ENCODE measurements around the gene UNC45B.
"Not testable (repeated sequence)": the region's sequence is repeated elsewhere in the genome, so short reads cannot be mapped to it uniquely, and the experiment has no call there.

UNC45B gene

GRCh38 chr17:35222452-35222851, 74.8 kb downstream of the UNC45B start:
- H3K4me3 ChIP-seq (ENCODE audit: low read depth, low read length), result no peak overlapping the region
- no peaks in the 10 kb centered on the region for H3K4me1 ChIP-seq (ENCODE audit: control insufficient read depth, insufficient read depth, low read length)
- 0 out of 2 replicates have a peak, but pooled peaks cover 5% of the 10 kb centered on the region for H3K9me3 ChIP-seq (ENCODE audit: control insufficient read depth, insufficient read depth, low read length)
- no peak overlapping the region for H3K27ac ChIP-seq (ENCODE audit: low read depth, low read length)
- H3K9ac ChIP-seq (ENCODE audit: low read depth, low read length), result no peak overlapping the region
- no peaks in the 10 kb centered on the region for H3K27me3 ChIP-seq (ENCODE audit: control insufficient read depth, insufficient read depth, low read length)
- no peaks in the 10 kb centered on the region for H3K36me3 ChIP-seq (ENCODE audit: control insufficient read depth, insufficient read depth, low read length)

- Histone ChIP-seq H3K4me1 (ENCODE audit: control insufficient read depth, insufficient read depth, low read length) (no peaks in the 10 kb centered on the region), H3K36me3 (ENCODE audit: control insufficient read depth, insufficient read depth, low read length) (no peaks in the 10 kb centered on the region), H3K27ac (ENCODE audit: low read depth, low read length) (no peak overlapping the region), H3K27me3 (ENCODE audit: control insufficient read depth, insufficient read depth, low read length) (no peaks in the 10 kb centered on the region), H3K9ac (ENCODE audit: low read depth, low read length) (no peak overlapping the region), H3K9me3 (ENCODE audit: control insufficient read depth, insufficient read depth, low read length) (0 out of 2 replicates have a peak, but pooled peaks cover 5% of the 10 kb centered on the region), H3K4me3 (ENCODE audit: low read depth, low read length) (no peak overlapping the region)
These were observed 76.8 kb downstream of the UNC45B start for GRCh38 chr17:35224436-35224835.

- Histone ChIP-seq H3K27me3 (ENCODE audit: control insufficient read depth, insufficient read depth, low read length) (no peaks in the 10 kb centered on the region), H3K9me3 (ENCODE audit: control insufficient read depth, insufficient read depth, low read length) (0 out of 2 replicates have a peak, but pooled peaks cover 5% of the 10 kb centered on the region), H3K36me3 (ENCODE audit: control insufficient read depth, insufficient read depth, low read length) (no peaks in the 10 kb centered on the region), H3K4me3 (ENCODE audit: low read depth, low read length) (no peak overlapping the region), H3K4me1 (ENCODE audit: control insufficient read depth, insufficient read depth, low read length) (no peaks in the 10 kb centered on the region), H3K9ac (ENCODE audit: low read depth, low read length) (no peak overlapping the region), H3K27ac (ENCODE audit: low read depth, low read length) (no peak overlapping the region)
These were observed 79.9 kb downstream of the UNC45B start for GRCh38 chr17:35227546-35227945.

- no peaks in the 10 kb centered on the region for H3K9me3 ChIP-seq (ENCODE audit: control insufficient read depth, insufficient read depth, low read length)
- no peak overlapping the region for H3K4me3 ChIP-seq (ENCODE audit: low read depth, low read length)
- H3K36me3 ChIP-seq (ENCODE audit: control insufficient read depth, insufficient read depth, low read length), result no peaks in the 10 kb centered on the region
- no peak overlapping the region for H3K9ac ChIP-seq (ENCODE audit: low read depth, low read length)
- no peaks in the 10 kb centered on the region for H3K4me1 ChIP-seq (ENCODE audit: control insufficient read depth, insufficient read depth, low read length)
- no peaks in the 10 kb centered on the region for H3K27me3 ChIP-seq (ENCODE audit: control insufficient read depth, insufficient read depth, low read length)
- H3K27ac ChIP-seq (ENCODE audit: low read depth, low read length), result no peak overlapping the region
These were observed 82.0 kb downstream of the UNC45B start for GRCh38 chr17:35229638-35230037.

GRCh38 chr17:35234315-35234714, 86.7 kb downstream of the UNC45B start:
- not testable (repeated sequence) for H3K4me3 ChIP-seq (ENCODE audit: low read depth, low read length); H3K4me1 ChIP-seq (ENCODE audit: control insufficient read depth, insufficient read depth, low read length); H3K9ac ChIP-seq (ENCODE audit: low read depth, low read length); H3K27me3 ChIP-seq (ENCODE audit: control insufficient read depth, insufficient read depth, low read length); H3K36me3 ChIP-seq (ENCODE audit: control insufficient read depth, insufficient read depth, low read length); H3K9me3 ChIP-seq (ENCODE audit: control insufficient read depth, insufficient read depth, low read length); H3K27ac ChIP-seq (ENCODE audit: low read depth, low read length)

- Histone ChIP-seq H3K4me3 (ENCODE audit: low read depth, low read length) (no peak overlapping the region), H3K4me1 (ENCODE audit: control insufficient read depth, insufficient read depth, low read length) (no peaks in the 10 kb centered on the region), H3K9ac (ENCODE audit: low read depth, low read length) (no peak overlapping the region), H3K9me3 (ENCODE audit: control insufficient read depth, insufficient read depth, low read length) (no peaks in the 10 kb centered on the region), H3K27ac (ENCODE audit: low read depth, low read length) (no peak overlapping the region), H3K36me3 (ENCODE audit: control insufficient read depth, insufficient read depth, low read length) (no peaks in the 10 kb centered on the region), H3K27me3 (ENCODE audit: control insufficient read depth, insufficient read depth, low read length) (no peaks in the 10 kb centered on the region)
These were observed 87.7 kb downstream of the UNC45B start for GRCh38 chr17:35235289-35235688.

- Histone ChIP-seq H3K36me3 (ENCODE audit: control insufficient read depth, insufficient read depth, low read length) (no peaks in the 10 kb centered on the region), H3K4me3 (ENCODE audit: low read depth, low read length) (no peak overlapping the region), H3K9ac (ENCODE audit: low read depth, low read length) (no peak overlapping the region), H3K27me3 (ENCODE audit: control insufficient read depth, insufficient read depth, low read length) (no peaks in the 10 kb centered on the region), H3K27ac (ENCODE audit: low read depth, low read length) (no peak overlapping the region), H3K9me3 (ENCODE audit: control insufficient read depth, insufficient read depth, low read length) (no peaks in the 10 kb centered on the region), H3K4me1 (ENCODE audit: control insufficient read depth, insufficient read depth, low read length) (no peaks in the 10 kb centered on the region)
These were observed 88.3 kb downstream of the UNC45B start for GRCh38 chr17:35235917-35236316.

- Histone ChIP-seq H3K9me3 (ENCODE audit: control insufficient read depth, insufficient read depth, low read length) (no peaks in the 10 kb centered on the region), H3K4me1 (ENCODE audit: control insufficient read depth, insufficient read depth, low read length) (no peaks in the 10 kb centered on the region), H3K27ac (ENCODE audit: low read depth, low read length) (no peak overlapping the region), H3K36me3 (ENCODE audit: control insufficient read depth, insufficient read depth, low read length) (no peaks in the 10 kb centered on the region), H3K9ac (ENCODE audit: low read depth, low read length) (no peak overlapping the region), H3K4me3 (ENCODE audit: low read depth, low read length) (no peak overlapping the region), H3K27me3 (ENCODE audit: control insufficient read depth, insufficient read depth, low read length) (no peaks in the 10 kb centered on the region)
These were observed 89.2 kb downstream of the UNC45B start for GRCh38 chr17:35236821-35237220.

- no peaks in the 10 kb centered on the region for H3K9me3 ChIP-seq (ENCODE audit: control insufficient read depth, insufficient read depth, low read length)
- peaks cover 5% of the 10 kb centered on the region for H3K27me3 ChIP-seq (ENCODE audit: control insufficient read depth, insufficient read depth, low read length)
- H3K4me1 ChIP-seq (ENCODE audit: control insufficient read depth, insufficient read depth, low read length), result peaks cover 6% of the 10 kb centered on the region; the same call in 1 of the 2 replicates
- H3K27ac ChIP-seq (ENCODE audit: low read depth, low read length), result no peak overlapping the region
- H3K9ac ChIP-seq (ENCODE audit: low read depth, low read length), result no peak overlapping the region
- no peak overlapping the region for H3K4me3 ChIP-seq (ENCODE audit: low read depth, low read length)
- H3K36me3 ChIP-seq (ENCODE audit: control insufficient read depth, insufficient read depth, low read length), result no peaks in the 10 kb centered on the region
These were observed 91.2 kb downstream of the UNC45B start for GRCh38 chr17:35238821-35239220.

All from HUES48 (cell line).